ENCODE data around the gene PCDHGC5.

PCDHGC5 gene

GRCh38 chr5:141489841-141490240 is 960 bp downstream of the PCDHGC5 start:
- TF ChIP-seq YY1 (IDR thresholded peaks at IDR 0.05; ENCODE audit: low read depth) (no peak), TCF12 (IDR thresholded peaks at IDR 0.05; ENCODE audit: low read depth) (no peak), TEAD4 (IDR thresholded peaks at IDR 0.05) (no peak), MAX (IDR thresholded peaks at IDR 0.05) (no peak)

GRCh38 chr5:141490271-141490670 is 1.4 kb downstream of the PCDHGC5 start:
- TF ChIP-seq EP300 (IDR thresholded peaks at IDR 0.05; ENCODE audit: borderline replicate concordance), result no peak
- no peak for TF ChIP-seq FOXM1 (IDR thresholded peaks at IDR 0.05; ENCODE audit: borderline replicate concordance, low read depth)
- TF ChIP-seq EGR1 (IDR thresholded peaks at IDR 0.05), result no peak
- TF ChIP-seq REST (IDR thresholded peaks at IDR 0.05; ENCODE audit: low read depth), result no peak
- TF ChIP-seq CEBPB (IDR thresholded peaks at IDR 0.05), result no peak
- no peak for TF ChIP-seq MAX (IDR thresholded peaks at IDR 0.05)
- no peak for TF ChIP-seq TEAD4 (IDR thresholded peaks at IDR 0.05)
- TF ChIP-seq ZBTB7A (IDR thresholded peaks at IDR 0.05; ENCODE audit: low read depth), result no peak
- no peak for TF ChIP-seq YY1 (IDR thresholded peaks at IDR 0.05; ENCODE audit: low read depth)
- TF ChIP-seq CREB1 (IDR thresholded peaks at IDR 0.05; ENCODE audit: low read depth), result no peak
- TF ChIP-seq USF1 (IDR thresholded peaks at IDR 0.05), result no peak
- no peak for TF ChIP-seq TAF1 (IDR thresholded peaks at IDR 0.05; ENCODE audit: low read depth)

GRCh38 chr5:141490771-141491170 is 1.9 kb downstream of the PCDHGC5 start:
- TF ChIP-seq TEAD4 (IDR thresholded peaks at IDR 0.05) (no peak), CREB1 (IDR thresholded peaks at IDR 0.05; ENCODE audit: low read depth) (no peak), YY1 (IDR thresholded peaks at IDR 0.05; ENCODE audit: low read depth) (no peak), EP300 (IDR thresholded peaks at IDR 0.05; ENCODE audit: borderline replicate concordance) (no peak), EGR1 (IDR thresholded peaks at IDR 0.05) (no peak), USF1 (IDR thresholded peaks at IDR 0.05) (no peak), RAD21 (IDR thresholded peaks at IDR 0.05; ENCODE audit: low read depth) (no peak), REST (IDR thresholded peaks at IDR 0.05; ENCODE audit: low read depth) (no peak)

- no peak for TF ChIP-seq TEAD4 (IDR thresholded peaks at IDR 0.05)
- TF ChIP-seq ZBTB7A (IDR thresholded peaks at IDR 0.05; ENCODE audit: low read depth), result no peak
- TF ChIP-seq FOXM1 (IDR thresholded peaks at IDR 0.05; ENCODE audit: borderline replicate concordance, low read depth), result no peak
- TF ChIP-seq TCF12 (IDR thresholded peaks at IDR 0.05; ENCODE audit: low read depth), result no peak
- no peak for TF ChIP-seq CREB1 (IDR thresholded peaks at IDR 0.05; ENCODE audit: low read depth)
- TF ChIP-seq NFIC (IDR thresholded peaks at IDR 0.05), result no peak
- no peak for TF ChIP-seq RAD21 (IDR thresholded peaks at IDR 0.05; ENCODE audit: low read depth)
- TF ChIP-seq EP300 (IDR thresholded peaks at IDR 0.05; ENCODE audit: borderline replicate concordance), result no peak
- TF ChIP-seq EGR1 (IDR thresholded peaks at IDR 0.05), result no peak
- no peak for TF ChIP-seq MAX (IDR thresholded peaks at IDR 0.05)
- TF ChIP-seq REST (IDR thresholded peaks at IDR 0.05; ENCODE audit: low read depth), result no peak
- no peak for TF ChIP-seq YY1 (IDR thresholded peaks at IDR 0.05; ENCODE audit: low read depth)
- TF ChIP-seq USF1 (IDR thresholded peaks at IDR 0.05), result no peak
- TF ChIP-seq CEBPB (IDR thresholded peaks at IDR 0.05), result no peak
- no peak for TF ChIP-seq TAF1 (IDR thresholded peaks at IDR 0.05; ENCODE audit: low read depth)
These were observed 2.7 kb downstream of the PCDHGC5 start for GRCh38 chr5:141491323-141492167.
